Measurements from ENCODE around the gene ZSWIM6. TPM values are rescaled to one million over a fixed set of nuclear protein-coding genes. Genes with fewer than 3 reads are reported as not detected.
A peak's percentile ranks its signal among the peaks of the same experiment; 100 is the strongest.

ZSWIM6 gene
- polyA plus RNA-seq, 10 donors, result 6.7 to 10.8 (median 9.0) TPM

- DNase-seq, result no peak
Measured at GRCh38 chr5:61438298-61438970, 106.4 kb downstream of the ZSWIM6 start.

GRCh38 chr5:61440086-61440485 is 108.0 kb downstream of the ZSWIM6 start:
- no peak for DNase-seq

- DNase-seq, result no peak
Measured at GRCh38 chr5:61440596-61440995, 108.5 kb downstream of the ZSWIM6 start.

- DNase-seq, result no peak
Measured at GRCh38 chr5:61441742-61442141, 109.7 kb downstream of the ZSWIM6 start.

- no peak for DNase-seq
Measured at GRCh38 chr5:61447780-61448495, 115.9 kb downstream of the ZSWIM6 start.

GRCh38 chr5:61449804-61450492 is 117.9 kb downstream of the ZSWIM6 start:
- peak; percentile 29 to 87 (median 49) for DNase-seq

GRCh38 chr5:61450493-61451279 is 118.6 kb downstream of the ZSWIM6 start:
- DNase-seq, result peak; percentile 43 to 59 (median 46)

- DNase-seq, result no peak
Measured at GRCh38 chr5:61455179-61456006, 123.3 kb downstream of the ZSWIM6 start.

GRCh38 chr5:61460471-61460870 is 128.4 kb downstream of the ZSWIM6 start:
- DNase-seq, result no peak

- DNase-seq, result no peak
Measured at GRCh38 chr5:61461417-61461816, 129.4 kb downstream of the ZSWIM6 start.

- no peak for DNase-seq
Measured at GRCh38 chr5:61461926-61462325, 129.9 kb downstream of the ZSWIM6 start.

- DNase-seq, result no peak
Measured at GRCh38 chr5:61463596-61463995, 131.5 kb downstream of the ZSWIM6 start.

- no peak for DNase-seq
Measured at GRCh38 chr5:61464512-61464911, 132.5 kb downstream of the ZSWIM6 start.

GRCh38 chr5:61465066-61465465 is 133.0 kb downstream of the ZSWIM6 start:
- DNase-seq, result no peak

GRCh38 chr5:61465496-61465895 is 133.4 kb downstream of the ZSWIM6 start:
- no peak for DNase-seq

- DNase-seq, result no peak
Measured at GRCh38 chr5:61466017-61466416, 134.0 kb downstream of the ZSWIM6 start.

- DNase-seq, result peak in 1 of 3 donors; percentile 51
Measured at GRCh38 chr5:61467766-61468482, 135.9 kb downstream of the ZSWIM6 start.

- no peak for DNase-seq
Measured at GRCh38 chr5:61468483-61468865, 136.4 kb downstream of the ZSWIM6 start.

GRCh38 chr5:61471352-61471751 is 139.3 kb downstream of the ZSWIM6 start:
- no peak for DNase-seq

- DNase-seq, result no peak
Measured at GRCh38 chr5:61472172-61472958, 140.3 kb downstream of the ZSWIM6 start.

All from muscle of back (tissue), 11 donors.